ENCODE measurements around the gene KRT13.

DNA sequence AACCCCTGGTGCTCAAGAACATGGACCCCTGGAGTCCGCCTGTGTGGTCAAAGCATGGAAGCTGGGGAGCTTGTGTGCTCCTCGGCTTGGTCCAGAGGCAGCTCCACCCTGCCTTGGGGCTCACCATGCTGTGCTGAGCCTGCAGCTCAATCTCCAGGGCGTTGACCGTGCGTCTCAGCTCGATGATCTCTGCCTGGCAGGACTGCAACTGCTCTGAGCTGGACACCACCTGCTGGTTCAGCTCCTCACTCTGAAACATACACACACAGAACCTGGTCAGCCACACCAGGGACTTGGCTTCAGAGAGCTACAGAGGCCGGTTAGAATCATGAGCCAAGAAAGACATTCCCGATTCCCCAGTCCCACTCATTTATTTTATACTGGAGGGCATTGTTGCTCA, 27.2 kb downstream of the KRT13 start:
- TF ChIP-seq, protein P1, sequence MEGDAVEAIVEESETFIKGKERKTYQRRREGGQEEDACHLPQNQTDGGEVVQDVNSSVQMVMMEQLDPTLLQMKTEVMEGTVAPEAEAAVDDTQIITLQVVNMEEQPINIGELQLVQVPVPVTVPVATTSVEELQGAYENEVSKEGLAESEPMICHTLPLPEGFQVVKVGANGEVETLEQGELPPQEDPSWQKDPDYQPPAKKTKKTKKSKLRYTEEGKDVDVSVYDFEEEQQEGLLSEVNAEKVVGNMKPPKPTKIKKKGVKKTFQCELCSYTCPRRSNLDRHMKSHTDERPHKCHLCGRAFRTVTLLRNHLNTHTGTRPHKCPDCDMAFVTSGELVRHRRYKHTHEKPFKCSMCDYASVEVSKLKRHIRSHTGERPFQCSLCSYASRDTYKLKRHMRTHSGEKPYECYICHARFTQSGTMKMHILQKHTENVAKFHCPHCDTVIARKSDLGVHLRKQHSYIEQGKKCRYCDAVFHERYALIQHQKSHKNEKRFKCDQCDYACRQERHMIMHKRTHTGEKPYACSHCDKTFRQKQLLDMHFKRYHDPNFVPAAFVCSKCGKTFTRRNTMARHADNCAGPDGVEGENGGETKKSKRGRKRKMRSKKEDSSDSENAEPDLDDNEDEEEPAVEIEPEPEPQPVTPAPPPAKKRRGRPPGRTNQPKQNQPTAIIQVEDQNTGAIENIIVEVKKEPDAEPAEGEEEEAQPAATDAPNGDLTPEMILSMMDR (conservative IDR thresholded peaks at IDR 0.05), result no peak
- TF ChIP-seq ZFX (IDR thresholded peaks at IDR 0.05), result no peak
